DMS153 (cell line): ENCODE measurements around the gene P4HA2.

Experiments used
- DNase-seq: peaks from one replicate; lab custom pipeline; 2025; lab: John Stamatoyannopoulos, UW

Gene P4HA2

GRCh38 chr5:132227485-132228240, at the start of gene P4HA2:
TSS of gene P4HA2 (minus strand) at chr5:132227853. CDS start at chr5:132218626, 9,227 bp downstream.
- peak; percentile 47 for DNase-seq

GRCh38 chr5:132277256-132277655, 49.6 kb upstream of the P4HA2 start:
- DNase-seq: no peak

GRCh38 chr5:132275367-132276220, 47.9 kb upstream of the P4HA2 start:
- DNase-seq: no peak

- DNase-seq: no peak
Measured at GRCh38 chr5:132274050-132274792, 46.6 kb upstream of the P4HA2 start.

- DNase-seq: no peak
Measured at GRCh38 chr5:132273631-132274030, 46.0 kb upstream of the P4HA2 start.

- DNase-seq: peak; percentile 13
Measured at GRCh38 chr5:132272311-132273210, 44.9 kb upstream of the P4HA2 start.

GRCh38 chr5:132271251-132272246, 43.9 kb upstream of the P4HA2 start:
- no peak for DNase-seq

GRCh38 chr5:132270706-132271105, 43.1 kb upstream of the P4HA2 start:
- DNase-seq: no peak

GRCh38 chr5:132270335-132270665, 42.6 kb upstream of the P4HA2 start:
- no peak for DNase-seq

- no peak for DNase-seq
Measured at GRCh38 chr5:132269635-132270334, 42.1 kb upstream of the P4HA2 start.

GRCh38 chr5:132268769-132269551, 41.3 kb upstream of the P4HA2 start:
- no peak for DNase-seq

GRCh38 chr5:132267931-132268768, 40.5 kb upstream of the P4HA2 start:
- DNase-seq: no peak

GRCh38 chr5:132267166-132267739, 39.6 kb upstream of the P4HA2 start:
- no peak for DNase-seq

- no peak for DNase-seq
Measured at GRCh38 chr5:132266836-132267160, 39.1 kb upstream of the P4HA2 start.

GRCh38 chr5:132266031-132266835, 38.6 kb upstream of the P4HA2 start:
- DNase-seq: no peak

GRCh38 chr5:132265336-132266030, 37.8 kb upstream of the P4HA2 start:
- DNase-seq: no peak
